NCI-H748 (cell line): ENCODE data around the gene CYB561D2.
"Not testable (repeated sequence)": the region's sequence is repeated elsewhere in the genome, so short reads cannot be mapped to it uniquely, and the experiment has no call there.

Experiments
- DNase-seq: peaks from one replicate; lab custom pipeline; 2025; ENCODE audit not compliant: unreplicated experiment; lab: John Stamatoyannopoulos, UW

Gene CYB561D2, protein sequence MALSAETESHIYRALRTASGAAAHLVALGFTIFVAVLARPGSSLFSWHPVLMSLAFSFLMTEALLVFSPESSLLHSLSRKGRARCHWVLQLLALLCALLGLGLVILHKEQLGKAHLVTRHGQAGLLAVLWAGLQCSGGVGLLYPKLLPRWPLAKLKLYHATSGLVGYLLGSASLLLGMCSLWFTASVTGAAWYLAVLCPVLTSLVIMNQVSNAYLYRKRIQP

DNA sequence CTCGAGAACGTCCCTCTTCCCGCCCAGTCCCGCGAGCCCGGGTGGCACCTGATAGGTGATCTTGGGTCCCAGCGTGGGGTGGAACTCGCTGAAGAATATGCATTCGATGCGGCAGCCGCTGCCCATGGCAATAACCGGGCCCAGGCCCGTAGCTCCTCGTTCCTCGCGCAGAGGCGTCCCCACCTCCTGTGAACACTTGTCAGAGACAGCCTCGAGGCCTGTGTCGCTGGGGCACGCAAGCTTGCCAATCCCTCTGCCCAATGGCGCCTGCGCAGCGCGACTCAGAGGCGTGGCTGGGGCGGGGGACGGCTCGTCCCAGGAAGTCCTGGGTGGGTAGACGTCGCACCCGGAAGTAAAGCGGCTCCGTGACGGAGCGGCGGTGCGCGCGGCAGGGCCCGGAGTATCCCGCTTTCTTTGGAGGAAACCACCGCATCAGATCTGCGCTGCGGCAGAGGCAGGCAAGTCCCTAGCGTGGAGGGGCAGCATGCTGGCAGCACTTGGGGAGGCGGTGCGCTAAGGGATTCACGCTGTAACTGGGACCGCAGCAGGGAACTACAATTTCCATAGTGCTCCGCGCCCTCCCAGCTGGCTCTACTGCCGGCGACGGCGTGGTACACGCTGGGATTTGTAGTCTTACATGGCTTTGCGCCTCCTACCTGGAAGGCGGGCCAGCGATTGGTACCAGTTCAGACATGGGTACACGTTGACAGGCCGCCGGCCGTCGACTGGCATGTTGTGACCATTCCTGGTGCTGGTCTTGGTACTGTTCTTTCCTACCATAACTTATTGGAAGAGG, at the start of gene CYB561D2, which contains the start of gene NPRL2:
Gene CYB561D2 (plus strand): TSS at position 336 of the 796 bp plus-strand sequence. CDS start 572 bp downstream, outside the sequence.
Gene NPRL2 (minus strand): TSS at position 249 of the 796 bp plus-strand sequence. CDS start 123 bp downstream, at position 126.
- peak; percentile 91 for DNase-seq

DNA sequence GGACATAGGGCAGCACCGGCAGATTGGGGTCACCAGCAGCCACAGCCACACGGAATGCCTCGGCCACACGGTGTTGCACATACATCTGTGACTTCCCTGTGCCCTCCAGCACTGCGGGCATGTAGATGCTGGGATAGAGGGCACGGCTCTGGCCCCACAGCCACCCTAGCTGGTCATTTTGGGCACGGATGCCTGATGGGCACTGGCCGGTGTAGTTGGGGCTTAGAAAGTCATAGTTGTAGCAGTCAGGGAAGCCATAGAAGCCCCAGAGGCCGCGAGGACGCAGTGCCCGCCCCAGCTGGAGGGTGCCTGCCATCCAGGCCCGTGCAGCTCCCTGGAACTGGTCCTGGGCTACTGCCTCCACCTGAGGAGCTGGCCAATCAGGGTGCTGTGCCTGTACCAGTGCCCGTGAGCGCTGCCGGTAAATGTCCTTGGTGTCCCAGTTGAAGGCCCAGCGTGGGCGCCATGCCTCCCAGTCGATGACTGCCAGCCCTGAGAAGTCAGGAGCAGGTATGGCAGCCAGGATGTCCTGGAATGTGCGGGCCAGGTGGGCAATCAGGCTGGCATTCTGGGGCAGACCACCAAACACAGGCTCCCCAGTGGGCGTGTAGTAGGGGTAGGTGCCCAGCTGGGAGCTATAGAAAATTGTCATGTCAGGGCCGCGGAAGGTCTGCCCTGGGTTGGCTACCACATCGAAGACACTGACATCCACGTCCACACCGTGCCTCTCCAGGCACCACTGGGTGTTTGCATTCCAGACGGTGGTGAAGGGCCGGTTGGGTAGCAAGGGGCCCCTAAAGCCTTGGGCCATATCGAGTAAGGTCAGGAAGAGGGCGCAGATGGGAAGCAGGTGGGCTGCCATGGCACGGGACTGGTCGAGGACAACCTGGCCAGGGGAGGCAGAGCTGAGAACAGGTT, 48.3 kb upstream of the CYB561D2 start:
- no peak for DNase-seq

DNA sequence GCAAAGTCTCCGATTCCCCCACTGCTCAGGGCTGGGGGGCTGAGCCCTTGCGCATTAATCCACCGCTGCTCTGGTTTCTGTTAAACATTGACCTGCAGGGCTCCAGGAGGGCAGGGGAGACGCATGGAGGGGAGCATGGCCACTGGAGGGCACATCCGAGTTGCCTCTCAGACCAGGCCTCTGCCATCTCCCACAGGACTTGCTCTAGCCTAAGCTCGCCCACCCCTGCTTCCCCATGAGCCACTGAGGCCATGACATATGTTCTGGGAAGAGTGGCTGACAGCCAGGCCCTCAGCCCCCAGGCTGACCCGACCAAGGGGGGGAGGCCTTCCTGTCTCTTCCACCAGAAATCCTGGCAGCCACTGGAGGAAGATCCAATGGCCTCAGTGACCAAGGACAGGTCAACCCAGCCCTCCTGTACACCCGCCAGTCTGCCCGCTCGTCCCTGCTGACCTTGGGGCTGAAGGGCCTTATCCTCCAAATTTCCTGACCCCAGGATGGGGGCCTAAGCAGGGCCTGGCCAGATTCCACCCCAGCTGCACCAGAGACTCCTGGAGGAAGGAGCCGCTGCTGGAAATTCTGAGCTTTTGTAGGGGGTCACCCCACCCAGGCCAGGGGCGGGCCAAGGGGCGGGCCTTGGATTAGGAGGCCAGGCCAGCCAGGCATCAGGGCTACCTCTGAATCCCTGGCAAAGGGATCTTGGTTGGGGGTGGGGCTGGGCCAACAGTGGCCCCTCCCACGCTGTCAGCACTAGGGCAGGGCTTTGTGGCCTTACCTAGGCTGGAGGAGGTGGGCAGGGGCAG, 47.4 kb upstream of the CYB561D2 start, which contains the start of gene HYAL1:
Gene HYAL1 (minus strand): TSS at position 562 of the 803 bp plus-strand sequence. CDS start 618 bp downstream, outside the sequence.
- DNase-seq, result no peak

DNA sequence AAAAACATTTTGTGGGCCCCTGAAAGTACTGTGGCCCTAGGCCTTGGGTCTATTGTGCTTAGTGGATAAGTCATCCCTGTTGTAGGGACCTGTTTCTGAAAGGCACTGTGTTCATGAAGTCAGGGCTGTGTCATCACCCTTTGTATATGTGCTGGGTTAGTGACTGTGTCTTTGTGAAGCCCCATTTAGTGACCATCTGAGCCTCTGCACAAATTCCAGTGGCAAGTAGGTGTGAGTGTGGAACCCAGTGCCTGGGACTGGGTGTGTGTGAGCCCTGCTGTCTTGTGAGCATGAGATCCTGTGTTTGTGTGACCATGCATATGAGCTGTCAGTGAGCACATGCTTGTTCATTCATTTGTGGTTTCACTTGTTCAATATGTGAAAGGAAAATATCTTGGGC, 46.1 kb upstream of the CYB561D2 start:
- DNase-seq, result no peak

DNA sequence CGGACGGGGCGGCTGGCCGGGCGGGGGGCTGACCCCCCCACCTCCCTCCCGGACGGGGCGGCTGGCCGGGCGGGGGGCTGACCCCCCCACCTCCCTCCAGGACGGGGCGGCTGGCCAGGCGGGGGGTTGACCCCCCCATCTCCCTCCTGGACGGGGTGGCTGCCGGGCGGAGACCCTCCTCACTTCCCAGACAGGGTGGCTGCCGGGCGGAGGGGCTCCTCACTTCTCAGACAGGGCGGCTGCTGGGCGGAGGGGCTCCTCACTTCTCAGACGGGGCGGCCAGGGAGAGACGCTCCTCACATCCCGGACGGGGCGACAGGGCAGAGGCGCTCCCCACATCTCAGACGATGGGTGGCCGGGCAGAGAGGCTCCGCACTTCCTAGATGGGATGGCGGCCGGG, 38.6 kb upstream of the CYB561D2 start:
- DNase-seq, result not testable (repeated sequence)

DNA sequence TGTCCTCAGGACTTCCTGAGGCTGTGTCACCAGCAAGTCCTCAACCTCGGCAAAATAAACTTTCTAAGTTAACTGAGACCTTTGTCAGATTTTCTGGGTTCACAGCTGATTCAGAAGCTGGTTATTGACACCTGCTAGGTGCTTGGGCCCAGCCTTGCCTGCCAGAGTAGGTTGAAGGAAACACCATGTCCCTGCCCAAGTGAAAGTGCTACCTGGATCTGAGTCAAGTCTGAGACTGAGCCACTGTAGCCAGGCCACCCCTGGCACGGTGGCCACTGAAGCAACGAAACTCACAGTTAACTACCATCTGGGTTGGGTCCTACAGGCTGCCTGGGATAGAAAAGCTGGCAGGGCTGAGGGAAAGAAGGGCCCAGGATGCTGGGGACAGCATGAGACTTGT, 36.3 kb upstream of the CYB561D2 start:
- DNase-seq, result no peak

DNA sequence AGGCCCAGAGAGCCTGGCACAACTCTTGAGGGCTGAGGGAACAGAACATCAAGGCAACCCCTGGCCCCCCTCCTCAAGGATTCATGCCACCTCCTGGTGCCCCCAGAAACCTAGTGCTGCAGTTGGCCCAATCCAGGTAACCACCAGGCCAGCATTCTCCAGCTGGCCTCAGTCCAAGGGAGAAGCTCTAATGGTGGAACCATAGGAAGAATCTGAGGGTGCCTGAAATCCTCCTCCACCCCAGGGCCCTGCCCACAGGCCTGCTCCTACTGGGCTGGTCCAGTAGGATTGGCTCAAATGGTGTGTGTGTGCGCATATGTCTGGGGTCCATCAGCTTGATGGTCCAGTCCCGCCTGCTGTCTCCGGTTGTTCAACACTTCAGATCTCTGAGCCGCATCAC, 35.8 kb upstream of the CYB561D2 start:
- DNase-seq, result no peak

DNA sequence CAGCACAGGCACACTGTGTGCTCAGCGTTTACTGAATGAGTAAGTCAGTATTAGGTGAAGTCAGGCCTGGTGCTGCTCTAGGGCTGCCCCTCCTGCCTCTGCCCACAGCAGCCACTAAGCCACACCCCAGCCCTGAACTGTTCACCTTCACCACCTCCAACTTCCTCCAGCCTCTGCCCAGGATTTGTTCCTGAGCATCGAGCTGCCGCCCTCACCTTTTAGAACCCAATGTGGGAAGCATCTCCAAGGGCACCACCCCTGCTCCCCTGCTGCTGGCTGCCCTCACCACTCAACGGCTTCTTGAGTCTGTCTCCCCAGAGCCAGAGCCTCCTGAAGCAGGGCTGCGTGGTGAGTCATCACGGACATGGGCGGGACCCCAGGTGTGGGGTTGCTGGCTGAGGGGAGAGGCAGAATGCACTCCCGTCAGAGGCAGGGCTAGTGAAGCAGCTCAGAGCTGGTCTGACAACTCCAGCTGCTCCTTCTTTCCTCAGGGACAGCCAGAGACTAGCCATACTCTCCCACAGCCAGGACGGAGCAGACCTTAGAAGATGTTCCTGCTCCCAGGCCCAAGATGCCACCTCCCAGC, 33.9 kb upstream of the CYB561D2 start:
- DNase-seq, result no peak

DNA sequence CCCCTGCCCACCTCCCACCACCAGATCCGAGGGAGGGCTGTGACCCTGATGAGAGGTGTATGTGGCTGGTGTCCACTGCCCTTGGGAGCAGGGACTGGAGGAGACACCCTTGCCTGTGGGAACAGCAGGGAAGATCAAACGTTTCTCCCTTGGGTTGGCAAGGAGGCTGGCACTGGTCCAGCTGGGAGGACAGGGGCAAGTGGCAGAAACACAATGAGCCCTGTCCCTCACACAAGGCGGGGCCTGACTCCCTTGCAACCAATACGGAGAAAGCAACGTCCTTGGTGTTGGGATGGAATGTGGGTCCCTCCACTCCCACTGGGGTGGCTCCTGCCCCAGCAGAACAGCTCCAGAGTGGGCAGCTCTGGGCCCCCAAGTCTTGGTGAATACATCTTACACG, 33.4 kb upstream of the CYB561D2 start:
- DNase-seq, result no peak

DNA sequence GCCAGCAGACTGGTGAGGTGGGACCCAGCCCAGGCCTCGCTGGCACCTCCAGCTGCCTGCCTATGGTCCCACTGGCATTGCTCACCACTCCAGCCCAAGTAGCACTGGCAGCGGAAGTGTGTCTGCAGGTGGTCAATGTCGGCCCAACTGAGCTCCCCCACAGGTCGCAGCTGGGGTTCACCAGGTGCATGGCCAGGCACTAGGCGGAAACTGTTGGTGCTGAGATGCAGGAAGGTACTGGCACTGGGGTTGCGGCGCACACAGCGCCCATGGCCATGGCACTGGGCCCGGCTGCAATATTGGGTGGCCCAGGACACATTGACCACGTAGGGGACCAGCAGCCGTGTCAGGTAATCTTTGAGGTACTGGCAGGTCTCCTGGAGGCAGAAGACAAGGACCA, 32.5 kb upstream of the CYB561D2 start:
- DNase-seq, result no peak

DNA sequence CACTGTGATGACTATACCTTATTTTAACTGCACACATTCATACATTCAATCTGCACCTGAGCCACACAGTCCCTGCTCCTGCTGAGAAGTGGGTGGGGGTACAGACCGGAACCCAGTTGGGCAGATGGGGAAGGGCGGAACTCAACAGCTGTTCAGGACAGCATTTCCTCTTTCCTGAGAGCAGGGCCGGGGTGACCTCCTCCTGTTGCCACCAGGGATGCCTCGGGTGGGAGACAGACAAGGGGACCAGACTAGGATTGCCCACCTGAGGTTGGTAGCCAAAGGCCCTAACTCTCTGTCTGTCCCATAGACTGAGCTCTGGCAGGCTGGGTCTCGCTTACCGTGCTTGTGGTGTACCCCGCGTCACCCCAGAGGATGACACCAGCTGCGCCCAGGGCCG, 32.0 kb upstream of the CYB561D2 start:
- DNase-seq, result no peak

DNA sequence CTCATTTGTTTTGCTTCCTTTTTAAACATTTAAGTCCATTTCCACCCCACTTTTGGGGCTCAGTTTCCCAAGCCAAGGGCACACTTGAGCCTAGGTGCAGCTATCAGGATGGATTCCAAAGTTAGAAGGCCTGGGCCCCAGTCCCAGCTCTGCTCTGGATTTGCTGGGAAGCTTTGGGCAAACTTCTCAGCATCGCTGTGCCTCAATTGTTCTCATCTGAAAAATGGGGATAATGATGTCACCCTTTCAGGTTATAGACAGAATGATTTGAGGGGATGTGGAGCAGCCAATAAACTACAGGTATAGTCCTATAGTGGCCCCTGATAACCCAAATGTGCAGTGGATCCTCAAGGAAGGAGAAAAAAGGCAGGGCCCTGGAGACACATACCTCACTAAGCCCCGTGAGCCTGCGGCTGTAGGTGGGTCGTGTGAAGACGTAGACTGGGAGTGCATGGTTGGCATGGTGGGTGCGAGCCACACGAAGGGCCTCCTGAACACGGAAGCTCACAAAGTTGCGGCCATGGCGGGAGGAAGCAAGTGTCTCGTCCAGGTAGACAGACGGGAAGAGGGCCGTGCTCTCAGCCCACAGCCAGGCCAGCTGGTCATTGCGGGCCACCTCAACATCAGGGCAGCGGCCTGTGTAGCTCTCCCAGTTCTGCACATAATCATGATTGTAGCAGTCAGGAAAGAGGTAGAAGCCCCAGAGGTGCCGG, 31.3 kb upstream of the CYB561D2 start:
- DNase-seq, result no peak

DNA sequence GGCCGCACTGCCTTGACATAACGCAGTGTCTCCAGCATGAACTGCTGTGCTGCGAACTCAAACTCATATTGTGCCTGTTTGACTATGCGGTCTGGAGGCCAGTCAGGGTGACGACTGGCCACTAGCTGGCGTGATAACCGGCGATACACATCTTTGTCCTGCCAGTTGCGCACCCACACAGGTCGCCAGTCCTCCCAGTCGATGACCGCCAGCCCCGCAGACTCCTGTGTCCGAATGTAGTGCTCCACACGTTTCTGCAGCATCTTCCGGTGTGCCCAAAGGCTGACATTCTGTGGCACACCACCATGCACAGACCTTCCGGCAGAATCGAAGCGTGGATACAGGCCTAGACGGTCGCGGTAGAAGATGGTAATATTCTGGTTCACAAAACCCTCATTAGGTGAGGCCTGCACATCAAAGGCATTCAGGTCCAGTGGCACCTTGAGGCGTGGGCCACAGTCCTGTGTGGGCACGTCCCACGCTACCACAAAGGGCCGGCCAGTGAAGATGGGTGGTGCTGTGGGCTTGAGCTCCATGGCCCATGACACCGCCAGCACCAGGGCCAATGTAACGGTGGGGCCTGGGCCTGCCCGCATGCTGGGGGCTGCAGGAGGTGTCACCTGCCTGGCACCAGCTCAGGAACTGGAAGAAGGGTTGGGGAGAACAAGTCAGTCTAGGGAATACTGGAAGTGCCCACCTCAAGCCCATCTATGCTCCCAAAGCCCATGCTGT, 30.6 kb upstream of the CYB561D2 start:
- DNase-seq, result no peak

DNA sequence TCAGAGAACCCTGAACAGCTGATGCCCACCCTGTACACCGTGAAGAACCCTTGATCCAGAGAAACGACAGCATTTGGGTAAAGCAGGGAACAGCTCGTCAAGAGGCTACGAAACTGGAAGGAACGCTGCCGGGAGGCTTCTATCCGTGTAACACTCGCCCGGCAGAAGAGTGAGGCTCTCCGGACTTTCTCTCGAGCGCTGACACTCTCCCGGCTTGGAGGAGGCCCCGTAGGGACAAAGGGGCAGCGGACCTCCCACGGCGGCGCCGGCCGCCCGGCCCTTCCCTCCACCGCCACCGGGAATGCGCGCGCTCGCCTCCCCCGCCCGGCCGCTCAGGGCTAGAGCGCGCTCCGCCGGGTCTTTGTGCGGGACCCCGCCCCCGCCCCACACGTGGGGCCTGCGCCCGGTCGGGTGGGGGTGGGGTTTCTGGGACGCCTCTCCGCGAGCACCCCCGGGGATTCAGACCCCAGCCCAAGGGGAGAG, 29.8 kb upstream of the CYB561D2 start:
- DNase-seq, result peak; percentile 76

DNA sequence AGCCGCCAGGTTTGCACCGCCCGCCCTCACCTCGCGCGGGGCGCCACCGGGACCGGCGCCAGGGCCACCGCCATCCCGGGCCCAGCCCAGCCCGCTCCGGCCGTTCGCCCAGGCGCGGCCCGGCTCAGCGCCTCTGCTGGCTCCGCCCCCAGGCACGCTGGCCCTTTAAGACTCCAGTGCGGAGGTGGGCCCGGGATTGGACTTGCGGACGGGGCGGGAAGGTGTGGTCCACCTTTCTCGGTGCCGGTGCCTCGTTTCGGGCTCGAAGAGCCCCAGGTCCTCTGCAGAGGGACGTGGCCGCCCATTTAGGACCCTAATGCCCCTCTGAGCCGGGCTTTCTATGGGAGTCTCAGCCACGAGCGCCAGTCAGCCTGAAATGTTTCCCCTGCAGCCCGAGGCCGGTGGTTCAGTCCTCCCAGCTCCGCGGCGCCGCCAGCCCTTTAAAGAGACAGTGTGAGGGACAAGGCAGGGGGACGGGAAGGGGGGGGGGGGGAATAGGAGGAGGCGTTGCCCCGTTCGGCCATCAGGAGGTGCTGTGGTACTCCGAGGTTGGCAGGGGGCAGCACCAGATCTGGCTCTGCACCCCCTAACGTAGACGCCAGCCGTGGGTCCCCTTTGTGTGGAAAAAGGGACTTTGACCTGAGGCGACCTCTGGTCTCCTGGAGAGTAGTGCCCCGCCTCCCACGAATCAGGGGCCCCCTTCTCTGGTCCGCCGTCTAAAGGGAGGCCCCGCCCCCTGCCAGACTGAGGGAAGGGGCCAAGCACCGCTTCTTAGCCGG, 29.1 kb upstream of the CYB561D2 start:
- peak; percentile 86 for DNase-seq

DNA sequence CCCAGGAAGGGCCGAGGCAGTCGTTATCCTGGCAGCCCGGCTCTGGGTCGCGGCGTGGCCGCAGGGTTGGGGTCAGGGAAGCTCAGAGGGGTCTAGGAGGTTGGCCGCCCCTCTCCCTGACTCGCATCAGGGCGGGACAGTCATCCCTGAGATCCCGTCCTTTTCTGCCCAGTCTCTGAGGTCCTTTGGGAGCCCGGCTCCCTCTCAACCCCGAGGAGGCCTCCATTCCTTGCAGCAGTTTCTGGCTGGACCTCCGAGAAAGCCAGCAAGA, 28.6 kb upstream of the CYB561D2 start:
- no peak for DNase-seq

DNA sequence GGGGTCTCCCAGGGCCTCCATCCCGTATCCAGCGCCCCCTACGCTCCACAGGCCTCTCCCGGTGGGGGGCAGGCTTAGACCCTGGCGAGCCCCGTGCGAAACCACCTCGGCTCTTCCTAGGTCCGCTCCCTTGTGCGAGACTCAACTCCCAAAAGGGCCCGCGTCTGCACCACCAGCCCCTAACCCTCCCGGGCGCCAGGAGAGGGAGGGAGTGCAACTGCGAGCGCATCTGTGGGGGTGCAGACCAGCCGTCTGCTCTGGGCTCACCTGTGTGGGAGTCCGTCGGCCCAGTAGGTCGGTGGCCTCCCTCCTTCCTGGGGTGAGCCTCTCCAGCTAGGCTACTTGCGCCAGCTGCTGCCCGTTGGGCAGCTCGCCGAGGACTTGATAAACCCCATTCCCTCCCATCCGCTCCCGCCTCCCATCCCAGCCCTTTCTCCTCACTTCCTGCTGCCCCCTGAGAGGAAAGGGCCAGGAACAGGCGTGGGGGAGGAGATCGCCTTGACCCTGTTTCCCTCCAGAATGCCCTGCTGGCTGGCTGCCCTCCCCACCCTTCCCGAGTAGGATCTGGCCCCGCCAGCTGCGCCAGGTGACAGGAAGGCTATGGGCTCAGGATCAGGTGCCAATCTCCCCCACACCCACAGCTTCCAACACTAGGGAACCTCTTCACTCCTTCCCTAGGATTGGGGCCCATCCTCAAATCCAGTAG, 28.1 kb upstream of the CYB561D2 start, which contains the start of gene HYAL2:
Gene HYAL2 (minus strand): TSS at position 360 of the 706 bp plus-strand sequence. CDS start 2,256 bp downstream, outside the sequence.
- no peak for DNase-seq
